ENCODE results near the gene KLRB1.
"Not testable (repeated sequence)": the region's sequence is repeated elsewhere in the genome, so short reads cannot be mapped to it uniquely, and the experiment has no call there.

Gene KLRB1

DNA sequence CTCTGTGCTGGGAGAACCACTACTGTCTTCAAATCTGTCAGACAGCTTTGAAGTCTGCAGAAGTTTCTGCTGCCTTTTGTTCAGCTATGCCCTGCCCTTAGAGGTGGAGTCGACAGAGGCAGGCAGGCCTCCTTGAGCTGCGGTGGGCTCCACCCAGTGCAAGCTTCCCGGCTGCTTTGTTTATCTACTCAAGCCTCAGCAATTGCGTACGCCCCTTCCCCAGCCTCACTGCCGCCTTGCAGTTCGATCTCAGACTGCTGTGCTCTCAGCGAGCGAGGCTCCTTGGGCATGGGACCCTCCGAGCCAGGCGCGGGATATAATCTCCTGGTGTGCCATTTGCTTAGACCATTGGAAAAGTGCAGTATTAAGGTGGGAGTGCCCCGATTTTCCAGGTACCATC lies 25.1 kb upstream of the KLRB1 start:
- TF ChIP-seq, protein P1, sequence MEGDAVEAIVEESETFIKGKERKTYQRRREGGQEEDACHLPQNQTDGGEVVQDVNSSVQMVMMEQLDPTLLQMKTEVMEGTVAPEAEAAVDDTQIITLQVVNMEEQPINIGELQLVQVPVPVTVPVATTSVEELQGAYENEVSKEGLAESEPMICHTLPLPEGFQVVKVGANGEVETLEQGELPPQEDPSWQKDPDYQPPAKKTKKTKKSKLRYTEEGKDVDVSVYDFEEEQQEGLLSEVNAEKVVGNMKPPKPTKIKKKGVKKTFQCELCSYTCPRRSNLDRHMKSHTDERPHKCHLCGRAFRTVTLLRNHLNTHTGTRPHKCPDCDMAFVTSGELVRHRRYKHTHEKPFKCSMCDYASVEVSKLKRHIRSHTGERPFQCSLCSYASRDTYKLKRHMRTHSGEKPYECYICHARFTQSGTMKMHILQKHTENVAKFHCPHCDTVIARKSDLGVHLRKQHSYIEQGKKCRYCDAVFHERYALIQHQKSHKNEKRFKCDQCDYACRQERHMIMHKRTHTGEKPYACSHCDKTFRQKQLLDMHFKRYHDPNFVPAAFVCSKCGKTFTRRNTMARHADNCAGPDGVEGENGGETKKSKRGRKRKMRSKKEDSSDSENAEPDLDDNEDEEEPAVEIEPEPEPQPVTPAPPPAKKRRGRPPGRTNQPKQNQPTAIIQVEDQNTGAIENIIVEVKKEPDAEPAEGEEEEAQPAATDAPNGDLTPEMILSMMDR (IDR thresholded peaks at IDR 0.05; ENCODE audit: insufficient read depth, low read length, poor library complexity, severe bottlenecking), result no peak
- H3K36me3 ChIP-seq (ENCODE audit: control insufficient read depth, insufficient read depth, low read length), result no peaks in the 10 kb centered on the region
- DNase-seq (ENCODE audit: extremely low read depth, insufficient read length), result no peak
- no peak overlapping the region for H3K4me3 ChIP-seq (replicated peaks; ENCODE audit: low read depth, low read length)
- H3K27me3 ChIP-seq (replicated peaks; ENCODE audit: control insufficient read depth, insufficient read depth, low read length), result no peaks in the 10 kb centered on the region

- TF ChIP-seq, protein P1 (IDR thresholded peaks at IDR 0.05; ENCODE audit: insufficient read depth, low read length, poor library complexity, severe bottlenecking), result no peak
- Histone ChIP-seq H3K4me3 (replicated peaks; ENCODE audit: low read depth, low read length) (no peak overlapping the region), H3K36me3 (ENCODE audit: control insufficient read depth, insufficient read depth, low read length) (no peaks in the 10 kb centered on the region), H3K27me3 (replicated peaks; ENCODE audit: control insufficient read depth, insufficient read depth, low read length) (no peaks in the 10 kb centered on the region)
- no peak for DNase-seq (ENCODE audit: extremely low read depth, insufficient read length)
Observed at GRCh38 chr12:9626821-9627220, 19.1 kb upstream of the KLRB1 start.

DNA sequence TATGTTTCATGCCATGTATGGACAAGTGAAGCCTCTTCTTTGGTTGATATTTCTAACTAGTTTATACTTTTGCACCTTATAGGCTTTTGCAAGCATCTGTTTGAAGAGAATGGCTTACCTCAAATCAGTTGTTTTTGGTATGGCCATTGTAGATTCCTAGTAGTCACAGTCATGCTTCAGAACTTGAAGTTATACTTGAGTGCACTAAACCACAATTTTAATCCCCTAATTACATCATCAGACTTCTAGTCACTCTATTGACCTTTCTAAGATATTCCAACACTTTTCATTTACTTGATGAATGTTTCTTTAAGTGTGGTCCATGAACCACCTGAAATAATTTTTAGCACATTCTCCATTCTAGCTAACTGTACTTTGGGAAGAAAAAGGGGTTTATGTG lies 18.6 kb upstream of the KLRB1 start:
- Histone ChIP-seq H3K36me3 (ENCODE audit: control insufficient read depth, insufficient read depth, low read length) (no peaks in the 10 kb centered on the region), H3K27me3 (replicated peaks; ENCODE audit: control insufficient read depth, insufficient read depth, low read length) (no peaks in the 10 kb centered on the region), H3K4me3 (replicated peaks; ENCODE audit: low read depth, low read length) (no peak overlapping the region)
- no peak for DNase-seq (ENCODE audit: extremely low read depth, insufficient read length)
- TF ChIP-seq, protein P1 (IDR thresholded peaks at IDR 0.05; ENCODE audit: insufficient read depth, low read length, poor library complexity, severe bottlenecking), result no peak

- H3K4me3 ChIP-seq (replicated peaks; ENCODE audit: low read depth, low read length), result no peak overlapping the region
- DNase-seq (ENCODE audit: extremely low read depth, insufficient read length), result no peak
- no peaks in the 10 kb centered on the region for H3K36me3 ChIP-seq (ENCODE audit: control insufficient read depth, insufficient read depth, low read length)
Observed at GRCh38 chr12:9625019-9625418, 17.3 kb upstream of the KLRB1 start.

DNA sequence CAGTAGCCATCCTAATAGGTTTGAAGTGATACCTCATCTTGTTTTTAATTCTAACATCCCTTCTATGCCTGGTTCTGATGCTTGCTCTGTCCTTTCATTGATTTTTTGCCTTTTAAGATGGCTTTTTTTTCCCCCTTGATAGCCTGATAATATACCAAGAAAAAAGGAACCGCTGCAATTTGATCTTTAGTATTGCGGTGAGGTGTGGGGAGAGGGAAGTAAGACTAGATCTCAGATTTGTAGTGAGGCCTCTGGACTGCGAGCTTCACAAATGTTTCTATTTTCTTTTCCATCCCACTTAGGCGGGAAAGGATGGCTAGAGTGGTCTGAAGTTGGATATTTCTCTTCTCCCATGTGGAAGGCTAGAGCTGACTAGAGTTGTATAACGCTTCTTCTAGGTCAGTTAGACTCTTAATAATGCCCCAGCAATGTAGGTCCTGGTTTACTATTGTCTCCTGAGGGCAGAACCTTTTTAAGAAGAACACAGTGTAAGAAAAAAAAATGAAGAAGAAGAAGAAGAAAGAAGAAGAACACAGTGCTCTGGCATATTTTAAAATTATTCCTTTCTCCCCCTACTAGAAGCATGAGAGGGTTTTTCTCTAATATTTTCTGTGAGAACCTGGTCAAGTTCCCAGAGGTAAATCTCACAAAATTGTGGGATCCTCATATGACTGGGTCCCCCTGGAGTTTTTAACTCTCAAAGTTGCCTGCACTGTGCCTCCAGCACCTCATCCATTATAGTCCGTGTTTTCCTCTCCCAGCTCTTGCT lies 11.9 kb upstream of the KLRB1 start:
- H3K4me3 ChIP-seq (replicated peaks; ENCODE audit: low read depth, low read length), result no peak overlapping the region
- no peaks in the 10 kb centered on the region for H3K27me3 ChIP-seq (replicated peaks; ENCODE audit: control insufficient read depth, insufficient read depth, low read length)
- H3K36me3 ChIP-seq (ENCODE audit: control insufficient read depth, insufficient read depth, low read length), result no peaks in the 10 kb centered on the region
- no peak for DNase-seq (ENCODE audit: extremely low read depth, insufficient read length)
- TF ChIP-seq, protein P1 (IDR thresholded peaks at IDR 0.05; ENCODE audit: insufficient read depth, low read length, poor library complexity, severe bottlenecking), result no peak

More at GRCh38 chr12:9625019-9625418, 17.3 kb upstream of the KLRB1 start:
- no peaks in the 10 kb centered on the region for H3K27me3 ChIP-seq (replicated peaks; ENCODE audit: control insufficient read depth, insufficient read depth, low read length)
- TF ChIP-seq, protein P1 (IDR thresholded peaks at IDR 0.05; ENCODE audit: insufficient read depth, low read length, poor library complexity, severe bottlenecking), result no peak

- not testable (repeated sequence) for DNase-seq (ENCODE audit: extremely low read depth, insufficient read length); H3K27me3 ChIP-seq (replicated peaks; ENCODE audit: control insufficient read depth, insufficient read depth, low read length); H3K4me3 ChIP-seq (replicated peaks; ENCODE audit: low read depth, low read length); H3K36me3 ChIP-seq (ENCODE audit: control insufficient read depth, insufficient read depth, low read length)
Observed at GRCh38 chr12:9618906-9619305, 11.2 kb upstream of the KLRB1 start.
